ENCODE results near the gene JPT2.
A peak's percentile ranks its signal among the peaks of the same experiment; 100 is the strongest.

Gene JPT2

GRCh38 chr16:1674751-1675664 lies 3.1 kb upstream of the JPT2 start:
- peaks cover 49% of the 10 kb centered on the region for H3K36me3 Mint-ChIP-seq (ENCODE audit: low read depth)
- H3K4me1 Mint-ChIP-seq (ENCODE audit: low read depth), result peaks cover 9% of the 10 kb centered on the region
- H3K27me3 Mint-ChIP-seq (ENCODE audit: low read depth), result no peaks in the 10 kb centered on the region
- no peak for DNase-seq (ENCODE audit: low spot score)
- no peak overlapping the region for H3K4me3 Mint-ChIP-seq
- H3K9me3 Mint-ChIP-seq, result no peaks in the 10 kb centered on the region
- H3K27ac Mint-ChIP-seq, result no peak overlapping the region

GRCh38 chr16:1676661-1677060 lies 1.4 kb upstream of the JPT2 start:
- no peak overlapping the region for H3K27ac Mint-ChIP-seq
- no peak for DNase-seq (ENCODE audit: low spot score)
- peak overlapping the region; percentile 64 for H3K4me3 Mint-ChIP-seq
- no peaks in the 10 kb centered on the region for H3K27me3 Mint-ChIP-seq (ENCODE audit: low read depth)
- H3K4me1 Mint-ChIP-seq (ENCODE audit: low read depth), result peaks cover 16% of the 10 kb centered on the region
- no peaks in the 10 kb centered on the region for H3K9me3 Mint-ChIP-seq
- H3K36me3 Mint-ChIP-seq (ENCODE audit: low read depth), result peaks cover 36% of the 10 kb centered on the region

- Mint-ChIP-seq H3K27ac (peak overlapping the region; percentile 70), H3K36me3 (ENCODE audit: low read depth) (peaks cover 29% of the 10 kb centered on the region), H3K9me3 (no peaks in the 10 kb centered on the region), H3K4me3 (peak overlapping the region; percentile 64), H3K27me3 (ENCODE audit: low read depth) (no peaks in the 10 kb centered on the region), H3K4me1 (ENCODE audit: low read depth) (peaks cover 17% of the 10 kb centered on the region)
- DNase-seq (ENCODE audit: low spot score), result no peak
These were observed 740 bp upstream of the JPT2 start for GRCh38 chr16:1677339-1677738.

- no peaks in the 10 kb centered on the region for H3K9me3 Mint-ChIP-seq
- H3K4me1 Mint-ChIP-seq (ENCODE audit: low read depth), result peaks cover 17% of the 10 kb centered on the region
- H3K36me3 Mint-ChIP-seq (ENCODE audit: low read depth), result peaks cover 24% of the 10 kb centered on the region
- H3K27me3 Mint-ChIP-seq (ENCODE audit: low read depth), result no peaks in the 10 kb centered on the region
- H3K4me3 Mint-ChIP-seq, result peak overlapping the region; percentile 93
- peak overlapping the region; percentile 80 for H3K27ac Mint-ChIP-seq
- DNase-seq (ENCODE audit: low spot score), result peak; percentile 23
These were observed 520 bp downstream of the JPT2 start for GRCh38 chr16:1678500-1679098.

GRCh38 chr16:1680361-1680760 lies 2.3 kb downstream of the JPT2 start:
- H3K27ac Mint-ChIP-seq, result no peak overlapping the region
- peaks cover 17% of the 10 kb centered on the region for H3K4me1 Mint-ChIP-seq (ENCODE audit: low read depth)
- no peaks in the 10 kb centered on the region for H3K27me3 Mint-ChIP-seq (ENCODE audit: low read depth)
- H3K36me3 Mint-ChIP-seq (ENCODE audit: low read depth), result peaks cover 14% of the 10 kb centered on the region
- H3K9me3 Mint-ChIP-seq, result no peaks in the 10 kb centered on the region
- H3K4me3 Mint-ChIP-seq, result peak overlapping the region; percentile 15
- DNase-seq (ENCODE audit: low spot score), result no peak

GRCh38 chr16:1681032-1681431 lies 3.0 kb downstream of the JPT2 start:
- Mint-ChIP-seq H3K27me3 (ENCODE audit: low read depth) (no peaks in the 10 kb centered on the region), H3K36me3 (ENCODE audit: low read depth) (peaks cover 12% of the 10 kb centered on the region), H3K9me3 (no peaks in the 10 kb centered on the region), H3K4me3 (peak overlapping the region; percentile 32), H3K27ac (no peak overlapping the region), H3K4me1 (ENCODE audit: low read depth) (peaks cover 17% of the 10 kb centered on the region)
- no peak for DNase-seq (ENCODE audit: low spot score)

- Mint-ChIP-seq H3K36me3 (ENCODE audit: low read depth) (peaks cover 34% of the 10 kb centered on the region), H3K4me3 (no peak overlapping the region), H3K27ac (no peak overlapping the region), H3K27me3 (ENCODE audit: low read depth) (no peaks in the 10 kb centered on the region), H3K9me3 (no peaks in the 10 kb centered on the region), H3K4me1 (ENCODE audit: low read depth) (no peaks in the 10 kb centered on the region)
- no peak for DNase-seq (ENCODE audit: low spot score)
These were observed 9.6 kb downstream of the JPT2 start for GRCh38 chr16:1687427-1688316.

GRCh38 chr16:1688807-1689560 lies 10.9 kb downstream of the JPT2 start:
- Mint-ChIP-seq H3K36me3 (ENCODE audit: low read depth) (peaks cover 40% of the 10 kb centered on the region), H3K4me3 (no peak overlapping the region), H3K27me3 (ENCODE audit: low read depth) (no peaks in the 10 kb centered on the region), H3K4me1 (ENCODE audit: low read depth) (no peaks in the 10 kb centered on the region), H3K27ac (no peak overlapping the region), H3K9me3 (no peaks in the 10 kb centered on the region)
- no peak for DNase-seq (ENCODE audit: low spot score)

- H3K27me3 Mint-ChIP-seq (ENCODE audit: low read depth), result no peaks in the 10 kb centered on the region
- no peaks in the 10 kb centered on the region for H3K9me3 Mint-ChIP-seq
- H3K4me3 Mint-ChIP-seq, result no peak overlapping the region
- peaks cover 43% of the 10 kb centered on the region for H3K36me3 Mint-ChIP-seq (ENCODE audit: low read depth)
- no peak for DNase-seq (ENCODE audit: low spot score)
- H3K27ac Mint-ChIP-seq, result no peak overlapping the region
- no peaks in the 10 kb centered on the region for H3K4me1 Mint-ChIP-seq (ENCODE audit: low read depth)
These were observed 11.8 kb downstream of the JPT2 start for GRCh38 chr16:1689853-1690252.

- Mint-ChIP-seq H3K4me3 (no peak overlapping the region), H3K27me3 (ENCODE audit: low read depth) (no peaks in the 10 kb centered on the region), H3K27ac (no peak overlapping the region), H3K9me3 (no peaks in the 10 kb centered on the region), H3K36me3 (ENCODE audit: low read depth) (peaks cover 45% of the 10 kb centered on the region), H3K4me1 (ENCODE audit: low read depth) (no peaks in the 10 kb centered on the region)
- DNase-seq (ENCODE audit: low spot score), result no peak
These were observed 12.7 kb downstream of the JPT2 start for GRCh38 chr16:1690810-1691209.

GRCh38 chr16:1691276-1691675 lies 13.2 kb downstream of the JPT2 start:
- Mint-ChIP-seq H3K4me3 (no peak overlapping the region), H3K27me3 (ENCODE audit: low read depth) (no peaks in the 10 kb centered on the region), H3K9me3 (no peaks in the 10 kb centered on the region), H3K27ac (no peak overlapping the region), H3K36me3 (ENCODE audit: low read depth) (peaks cover 48% of the 10 kb centered on the region), H3K4me1 (ENCODE audit: low read depth) (no peaks in the 10 kb centered on the region)
- DNase-seq (ENCODE audit: low spot score), result no peak

- H3K27me3 Mint-ChIP-seq (ENCODE audit: low read depth), result no peaks in the 10 kb centered on the region
- no peak overlapping the region for H3K4me3 Mint-ChIP-seq
- H3K27ac Mint-ChIP-seq, result no peak overlapping the region
- H3K36me3 Mint-ChIP-seq (ENCODE audit: low read depth), result peaks cover 51% of the 10 kb centered on the region
- DNase-seq (ENCODE audit: low spot score), result no peak
- no peaks in the 10 kb centered on the region for H3K9me3 Mint-ChIP-seq
- H3K4me1 Mint-ChIP-seq (ENCODE audit: low read depth), result no peaks in the 10 kb centered on the region
These were observed 13.9 kb downstream of the JPT2 start for GRCh38 chr16:1691956-1692355.

- Mint-ChIP-seq H3K4me1 (ENCODE audit: low read depth) (no peaks in the 10 kb centered on the region), H3K4me3 (no peak overlapping the region), H3K27ac (no peak overlapping the region), H3K36me3 (ENCODE audit: low read depth) (peaks cover 53% of the 10 kb centered on the region), H3K9me3 (no peaks in the 10 kb centered on the region), H3K27me3 (ENCODE audit: low read depth) (no peaks in the 10 kb centered on the region)
- no peak for DNase-seq (ENCODE audit: low spot score)
These were observed 18.8 kb downstream of the JPT2 start for GRCh38 chr16:1696863-1697262.
